Measurements from ENCODE around the gene RTP5. TPM values are rescaled to one million over a fixed set of nuclear protein-coding genes. Genes with fewer than 3 reads are reported as not detected.
"Not testable (repeated sequence)": the region's sequence is repeated elsewhere in the genome, so short reads cannot be mapped to it uniquely, and the experiment has no call there.

The RTP5 gene
- polyA plus RNA-seq, 1 donor, result 0.08 TPM

DNA sequence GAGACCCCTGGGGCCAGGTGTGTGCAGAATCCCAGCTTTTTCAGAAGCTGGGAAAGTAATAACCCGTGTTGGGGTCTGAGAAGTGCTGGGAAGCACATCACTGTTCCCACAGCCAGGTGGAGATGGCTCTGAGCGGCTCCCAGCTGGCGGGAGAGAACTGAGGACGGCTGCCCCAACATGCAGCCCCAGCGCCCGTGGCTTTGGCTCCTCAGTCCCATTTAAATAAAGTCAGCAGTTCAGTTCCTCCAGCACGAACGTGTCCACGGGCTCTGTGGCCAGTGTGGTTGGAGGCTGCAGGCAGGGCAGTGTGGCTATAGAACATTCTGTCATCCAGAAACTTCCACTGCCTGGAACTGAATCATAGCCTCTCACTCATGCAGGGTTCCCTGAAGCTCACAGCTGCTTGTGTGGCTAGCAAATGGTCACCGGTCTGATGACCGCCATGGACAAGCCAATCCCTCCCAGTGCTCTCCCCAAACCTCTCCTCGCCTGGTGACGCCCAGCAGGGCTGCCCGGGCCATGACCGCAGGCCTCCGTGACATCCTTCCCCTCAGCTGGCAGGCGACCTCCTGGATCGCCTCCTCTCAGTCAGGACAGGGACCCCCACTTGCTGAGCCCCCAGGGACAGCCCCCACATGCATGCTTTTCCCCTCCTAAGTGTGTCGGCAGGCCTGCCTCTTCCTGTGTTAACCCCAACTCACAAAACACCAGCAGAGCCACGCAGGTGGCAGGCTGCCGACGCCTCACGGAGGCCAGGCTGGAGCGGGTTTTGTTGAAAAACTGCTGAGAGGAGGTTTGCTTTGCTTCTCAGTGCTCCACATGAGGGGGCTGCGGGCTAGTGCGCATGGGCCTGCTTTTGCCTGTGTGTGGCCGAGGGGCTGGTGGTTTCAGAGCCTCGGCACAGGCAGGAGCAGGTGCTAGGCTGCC lies 1.3 kb downstream of the RTP5 start:
- DNase-seq (ENCODE audit: low read depth), result no peak

DNA sequence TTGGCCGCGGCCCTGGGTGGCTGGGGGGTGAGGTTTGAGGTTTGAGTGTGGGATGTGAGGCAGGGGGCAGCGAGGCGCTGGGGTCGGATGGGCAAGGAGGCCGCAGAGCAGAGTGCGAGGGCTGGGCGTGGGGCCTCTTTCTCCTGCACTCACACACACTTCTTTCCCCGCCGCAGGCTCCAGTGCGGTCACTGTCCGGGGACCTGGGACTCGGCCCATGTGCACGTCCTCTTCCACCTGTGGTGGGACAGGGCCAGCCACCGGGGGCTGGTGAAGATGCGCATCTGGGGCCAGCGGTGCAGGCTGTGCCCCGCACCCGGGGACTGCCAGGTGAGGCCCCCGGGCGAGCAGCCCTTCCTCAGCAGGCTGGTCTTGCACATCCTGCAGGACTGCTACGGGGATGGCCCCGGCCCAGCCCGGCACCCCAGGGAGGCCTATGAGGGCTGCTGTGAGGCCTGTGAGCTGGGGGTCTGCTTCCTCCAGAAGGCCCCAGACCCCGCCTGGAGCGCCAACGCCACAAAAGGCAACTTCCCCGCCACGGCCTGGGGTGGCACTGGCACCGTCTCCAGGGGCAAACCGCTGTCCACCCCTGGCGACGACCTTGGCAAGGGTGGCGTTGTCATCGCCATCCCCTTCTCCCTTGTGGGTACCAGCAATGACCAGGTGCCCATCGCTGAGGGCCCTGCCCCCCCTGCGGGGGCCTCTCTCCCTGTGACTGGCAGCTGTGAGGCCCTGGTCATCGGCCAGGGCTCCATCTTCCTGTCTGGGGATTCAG lies 2.2 kb downstream of the RTP5 start:
- DNase-seq (ENCODE audit: low read depth), result no peak

- no peak for DNase-seq (ENCODE audit: low read depth)
Observed at GRCh38 chr2:241872313-241872642, 2.7 kb downstream of the RTP5 start.

- no peak for DNase-seq (ENCODE audit: low read depth)
Observed at GRCh38 chr2:241873081-241873802, 3.7 kb downstream of the RTP5 start.

- DNase-seq (ENCODE audit: low read depth), result no peak
Observed at GRCh38 chr2:241873803-241874110, 4.2 kb downstream of the RTP5 start.

GRCh38 chr2:241874277-241874925 lies 4.9 kb downstream of the RTP5 start:
- no peak for DNase-seq (ENCODE audit: low read depth)

- not testable (repeated sequence) for DNase-seq (ENCODE audit: low read depth)
Observed at GRCh38 chr2:241875754-241876527, 6.4 kb downstream of the RTP5 start.

DNA sequence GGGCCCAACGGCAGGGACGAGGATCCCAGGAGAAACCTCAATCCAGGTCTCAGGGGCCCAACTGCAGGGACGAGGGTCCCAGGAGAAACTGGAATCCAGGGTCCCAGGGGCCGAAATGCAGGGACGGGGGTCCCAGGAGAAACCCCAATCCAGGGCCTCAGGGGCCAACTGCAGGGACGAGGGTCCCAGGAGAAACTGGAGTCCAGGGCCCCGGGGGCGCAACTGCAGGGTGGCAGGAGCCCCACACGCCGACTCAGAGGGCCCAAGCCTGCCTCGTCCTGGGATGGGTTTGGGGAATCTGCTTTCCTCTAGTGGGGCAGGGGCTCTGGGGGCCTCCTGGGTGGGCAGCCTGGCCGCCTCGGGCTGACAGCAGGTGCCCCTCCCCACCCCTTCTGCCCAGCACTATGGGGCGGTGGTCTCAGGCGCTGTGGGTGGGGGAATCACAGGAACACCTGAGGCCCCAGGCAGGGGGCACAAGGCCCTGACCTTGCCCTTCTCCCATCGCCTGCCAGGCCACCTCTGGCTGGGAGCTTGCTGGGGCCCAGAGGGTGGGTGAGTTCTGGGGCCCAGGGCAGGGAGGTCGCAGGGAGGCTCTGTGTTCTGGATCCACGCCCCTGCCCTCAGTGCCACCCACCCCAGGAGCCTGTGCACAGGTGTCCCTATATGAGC lies 7.1 kb downstream of the RTP5 start:
- DNase-seq (ENCODE audit: low read depth), result no peak

- no peak for DNase-seq (ENCODE audit: low read depth)
Observed at GRCh38 chr2:241877197-241877685, 7.7 kb downstream of the RTP5 start.

GRCh38 chr2:241877989-241878970 lies 8.8 kb downstream of the RTP5 start:
- DNase-seq (ENCODE audit: low read depth), result no peak

GRCh38 chr2:241879326-241879725 lies 9.8 kb downstream of the RTP5 start:
- DNase-seq (ENCODE audit: low read depth), result no peak

DNA sequence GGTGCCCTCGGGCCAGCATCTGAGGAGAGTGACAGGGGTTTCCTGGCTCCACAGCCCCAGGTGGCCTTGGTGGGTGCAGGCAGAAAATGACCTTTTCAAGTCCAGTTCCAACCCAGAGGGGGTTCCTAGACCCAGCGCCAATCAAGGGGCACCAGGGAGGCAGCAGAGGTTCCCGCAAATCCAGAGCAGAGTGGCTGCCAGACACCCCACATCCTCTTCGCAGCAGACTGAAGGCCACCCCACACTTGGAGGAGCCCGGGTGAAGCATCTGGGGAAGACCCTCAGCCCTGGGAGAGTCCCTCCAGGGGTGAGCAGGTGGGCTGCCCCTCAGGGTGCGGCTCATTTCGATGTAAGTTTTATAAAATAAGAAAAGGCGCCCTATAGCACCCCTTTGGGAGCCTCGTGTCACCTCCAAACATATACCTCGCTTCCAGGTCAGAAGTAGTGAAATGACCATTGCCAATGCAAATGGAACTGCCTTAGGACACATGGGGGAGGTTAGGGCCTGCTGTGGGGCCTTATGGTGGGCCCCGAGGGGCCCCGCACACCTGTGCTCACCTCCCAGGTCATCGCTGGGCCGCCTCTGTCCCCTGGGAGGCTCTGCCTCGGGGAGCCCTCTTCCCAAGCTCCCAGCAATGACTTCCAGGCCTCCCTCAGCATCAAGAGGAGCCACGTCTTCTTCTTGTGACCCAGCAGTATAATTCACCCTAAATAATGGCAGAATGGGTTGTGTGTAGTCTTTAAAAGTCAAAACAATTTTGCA lies 11.0 kb downstream of the RTP5 start:
- no peak for DNase-seq (ENCODE audit: low read depth)

GRCh38 chr2:241882091-241882625 lies 12.6 kb downstream of the RTP5 start:
- no peak for DNase-seq (ENCODE audit: low read depth)

DNA sequence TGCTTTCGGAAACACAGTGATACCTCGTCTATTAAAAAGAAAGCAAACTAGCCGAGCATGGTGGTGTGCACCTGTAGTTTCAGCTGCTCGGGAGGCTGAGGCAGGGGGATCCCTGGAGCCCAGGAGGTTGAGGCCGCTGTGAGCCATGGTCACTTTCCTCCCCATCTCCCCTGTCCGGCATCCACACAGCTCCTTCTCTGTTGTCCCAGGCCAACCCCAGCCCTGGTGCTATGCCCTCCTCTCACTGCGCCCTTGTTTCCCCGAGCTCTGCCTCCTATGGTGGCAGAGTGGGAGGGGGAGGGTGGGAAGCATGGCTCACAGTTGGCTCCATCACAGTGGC lies 15.4 kb downstream of the RTP5 start:
- no peak for DNase-seq (ENCODE audit: low read depth)

- DNase-seq (ENCODE audit: low read depth), result no peak
Observed at GRCh38 chr2:241885291-241885945, 15.9 kb downstream of the RTP5 start.

DNA sequence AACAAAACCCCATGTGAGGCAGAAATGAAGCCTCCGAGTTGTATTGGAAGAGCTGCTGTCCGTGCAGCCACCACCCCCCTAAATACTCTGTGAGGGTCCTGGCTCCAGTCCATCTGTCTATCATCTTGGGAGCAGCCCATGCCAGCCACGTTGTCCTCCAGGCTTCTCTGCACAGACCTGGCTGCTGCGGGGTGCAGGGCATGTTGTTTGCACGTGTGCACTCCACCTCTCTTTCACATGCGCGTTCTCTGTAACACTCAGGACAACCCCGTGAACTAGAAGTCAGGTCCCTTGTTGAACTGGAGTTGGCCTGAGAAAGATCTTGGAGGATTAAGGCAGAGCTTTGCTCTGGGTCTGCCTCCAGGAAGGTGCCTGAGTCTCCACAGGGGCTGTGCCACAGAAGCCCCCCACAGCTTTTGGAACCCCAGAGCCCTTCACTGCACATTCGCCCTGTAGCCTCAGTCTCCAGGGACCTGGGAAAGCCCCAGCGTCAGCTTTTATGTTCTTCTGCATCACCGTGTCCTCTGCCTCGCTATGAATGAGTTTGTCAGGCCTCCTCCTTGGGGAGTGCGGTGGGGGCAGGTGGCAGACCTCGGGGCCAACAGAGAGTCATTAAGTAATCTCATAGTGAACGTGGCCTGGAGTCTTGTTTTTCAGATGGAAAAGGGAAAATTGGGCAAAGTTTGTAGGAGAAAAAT lies 16.6 kb downstream of the RTP5 start:
- no peak for DNase-seq (ENCODE audit: low read depth)

DNA sequence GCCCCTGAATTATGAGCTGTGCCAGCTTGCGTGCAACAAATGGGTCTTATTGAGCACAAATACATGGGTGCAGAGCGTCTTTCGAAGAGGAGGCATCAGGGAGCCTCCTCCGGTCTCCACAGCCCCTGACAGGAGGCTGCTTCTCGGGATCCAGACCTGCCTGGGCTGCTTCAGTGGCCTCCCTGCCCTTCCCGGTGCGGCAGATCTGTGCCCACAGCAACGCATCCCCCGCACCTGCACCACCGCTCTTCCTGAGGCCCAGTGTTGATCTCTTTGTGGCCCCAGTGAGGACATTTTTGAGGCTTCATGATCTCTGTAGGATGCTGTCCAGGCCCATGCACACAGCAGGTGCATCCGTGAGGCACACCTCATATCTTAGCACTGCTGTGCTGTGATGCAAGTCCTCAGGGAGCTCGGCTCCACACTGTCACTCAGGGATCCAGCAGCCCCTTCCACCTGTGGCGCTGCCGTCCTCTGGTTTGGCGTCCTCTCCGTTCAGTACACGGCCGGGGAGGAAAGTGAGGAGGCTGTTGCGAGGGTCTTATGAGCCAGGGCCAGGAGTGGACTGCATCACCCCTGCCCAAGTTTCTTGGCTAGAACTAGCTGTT lies 17.4 kb downstream of the RTP5 start:
- no peak for DNase-seq (ENCODE audit: low read depth)
